Tibial artery (tissue), 4 donors: ENCODE measurements around the gene GDAP2.

Experiments used
- DNase-seq, 2 donors: peaks; one replicate each; pipeline ENCODE4 v3.0.0-alpha.2; 2019
- H3K27ac ChIP-seq, 2 donors: fragments of 200-600 bp; sonication (generic) in 1 of 2; 1 replicate in 1 of 2; 2 replicates in 1 of 2; pipeline ENCODE4 v1.5.1; 2018 to 2019; ENCODE audit warnings: mild to moderate bottlenecking in 1 of 2
- H3K27me3 ChIP-seq, 2 donors: fragments of 200-600 bp; sonication (generic) in 1 of 2; one replicate each; pipeline versions ENCODE4 v1.5.1 to v1.6.0; 2016 to 2019
- H3K36me3 ChIP-seq, 3 donors: fragments of 200-600 bp; sonication (generic) in 2 of 3; one replicate each; pipeline ENCODE4 v1.5.1; 2016 to 2019; ENCODE audit warnings: mild to moderate bottlenecking in 2 of 3
- H3K4me1 ChIP-seq, 4 donors: fragments of 200-600 bp; sonication (generic) in 2 of 4; 1 replicate in 3 of 4; 2 replicates in 1 of 4; pipeline ENCODE4 v1.5.1; 2016 to 2019
- H3K4me3 ChIP-seq, 2 donors: fragments of 200-600 bp; sonication (generic) in 1 of 2; 1 replicate in 1 of 2; 2 replicates in 1 of 2; pipeline ENCODE4 v1.5.1; 2018 to 2019; ENCODE audit warnings: mild to moderate bottlenecking in 2 of 2
- H3K9me3 ChIP-seq, 3 donors: fragments of 200-600 bp; sonication (generic) in 1 of 3; one replicate each; pipeline ENCODE4 v1.5.1; 2016 to 2019
- intact Hi-C: fragments of 100-400 bp; cut with DNase I; formaldehyde crosslinking; loops from one replicate; pipeline ENCODE4 v1.15.0; 2023; ENCODE audit warnings: low total_unique reads
- TF ChIP-seq, protein P1 (sequence below), 2 experiments: fragments of 200-600 bp in 1 of 2; fragments of 450-650 bp in 1 of 2; IDR thresholded peaks; one replicate each; pipeline ENCODE4 v1.5.1; 2017 to 2019; ENCODE audit warnings: antibody characterized with exemption in 2 of 2, mild to moderate bottlenecking in 1 of 2, moderate library complexity in 1 of 2

The GDAP2 gene

GRCh38 chr1:117899801-117900200 is 29.6 kb downstream of the GDAP2 start:
- H3K36me3 ChIP-seq, result peaks cover 37 to 56% (median 39%) of the 10 kb centered on the region in 3 donors
- DNase-seq, result no peak
- no peaks in the 10 kb centered on the region for H3K4me1 ChIP-seq
- H3K27ac ChIP-seq, result no peak overlapping the region
- no peak overlapping the region for H3K4me3 ChIP-seq
- intact Hi-C loops, result loop anchor here (5.0 to 10.0 kb wide), 3 partner anchors 95 to 365 kb away; no protein-coding TSS in a partner anchor
- no peaks in the 10 kb centered on the region for H3K9me3 ChIP-seq
- no peaks in the 10 kb centered on the region for H3K27me3 ChIP-seq
- TF ChIP-seq, protein P1, sequence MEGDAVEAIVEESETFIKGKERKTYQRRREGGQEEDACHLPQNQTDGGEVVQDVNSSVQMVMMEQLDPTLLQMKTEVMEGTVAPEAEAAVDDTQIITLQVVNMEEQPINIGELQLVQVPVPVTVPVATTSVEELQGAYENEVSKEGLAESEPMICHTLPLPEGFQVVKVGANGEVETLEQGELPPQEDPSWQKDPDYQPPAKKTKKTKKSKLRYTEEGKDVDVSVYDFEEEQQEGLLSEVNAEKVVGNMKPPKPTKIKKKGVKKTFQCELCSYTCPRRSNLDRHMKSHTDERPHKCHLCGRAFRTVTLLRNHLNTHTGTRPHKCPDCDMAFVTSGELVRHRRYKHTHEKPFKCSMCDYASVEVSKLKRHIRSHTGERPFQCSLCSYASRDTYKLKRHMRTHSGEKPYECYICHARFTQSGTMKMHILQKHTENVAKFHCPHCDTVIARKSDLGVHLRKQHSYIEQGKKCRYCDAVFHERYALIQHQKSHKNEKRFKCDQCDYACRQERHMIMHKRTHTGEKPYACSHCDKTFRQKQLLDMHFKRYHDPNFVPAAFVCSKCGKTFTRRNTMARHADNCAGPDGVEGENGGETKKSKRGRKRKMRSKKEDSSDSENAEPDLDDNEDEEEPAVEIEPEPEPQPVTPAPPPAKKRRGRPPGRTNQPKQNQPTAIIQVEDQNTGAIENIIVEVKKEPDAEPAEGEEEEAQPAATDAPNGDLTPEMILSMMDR (IDR thresholded peaks at IDR 0.05), result no peak

DNA sequence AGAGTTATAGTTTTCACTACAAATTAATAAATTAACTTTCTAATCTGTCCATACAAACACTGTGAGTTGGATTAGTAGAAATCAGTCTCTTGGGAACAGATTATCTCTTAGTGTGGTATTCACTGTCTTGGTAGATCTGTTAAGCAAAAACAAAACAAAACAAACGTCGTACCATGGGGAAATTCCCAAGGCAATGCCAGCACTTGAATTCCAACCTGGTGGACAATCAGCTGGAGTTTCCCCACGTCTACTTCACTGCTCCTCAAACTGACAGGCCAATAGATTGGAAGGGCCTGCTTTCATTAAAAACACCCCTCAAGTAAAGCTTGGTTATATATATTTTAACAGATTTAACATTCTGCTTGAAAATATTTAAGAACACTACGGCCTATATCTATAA is 31.9 kb downstream of the GDAP2 start:
- Histone ChIP-seq H3K36me3 (peaks cover 28 to 51% (median 29%) of the 10 kb centered on the region in 3 donors), H3K9me3 (no peaks in the 10 kb centered on the region), H3K27ac (no peak overlapping the region), H3K4me1 (no peaks in the 10 kb centered on the region), H3K4me3 (no peak overlapping the region), H3K27me3 (no peaks in the 10 kb centered on the region)
- TF ChIP-seq, protein P1 (IDR thresholded peaks at IDR 0.05), result no peak
- no peak for DNase-seq
- intact Hi-C loops, result loop anchor here (5.0 to 10.0 kb wide), 3 partner anchors 93 to 363 kb away; no protein-coding TSS in a partner anchor

GRCh38 chr1:117895482-117896114 is 33.8 kb downstream of the GDAP2 start:
- no peak overlapping the region for H3K27ac ChIP-seq
- H3K36me3 ChIP-seq, result peaks cover 20 to 37% (median 25%) of the 10 kb centered on the region in 3 donors
- no peaks in the 10 kb centered on the region for H3K4me1 ChIP-seq
- H3K4me3 ChIP-seq, result no peak overlapping the region
- H3K9me3 ChIP-seq, result no peaks in the 10 kb centered on the region
- TF ChIP-seq, protein P1 (IDR thresholded peaks at IDR 0.05), result peak; percentile 75 to 79
- DNase-seq, result peak; percentile 45 to 70
- intact Hi-C loops, result loop anchor here (5.0 to 10.0 kb wide), 3 partner anchors 91 to 361 kb away; no protein-coding TSS in a partner anchor
- H3K27me3 ChIP-seq, result no peaks in the 10 kb centered on the region

GRCh38 chr1:117894078-117894477 is 35.3 kb downstream of the GDAP2 start:
- Histone ChIP-seq H3K36me3 (peaks cover 20 to 27% (median 21%) of the 10 kb centered on the region in 3 donors), H3K9me3 (no peaks in the 10 kb centered on the region), H3K4me1 (no peaks in the 10 kb centered on the region), H3K27ac (no peak overlapping the region), H3K27me3 (no peaks in the 10 kb centered on the region), H3K4me3 (no peak overlapping the region)
- TF ChIP-seq, protein P1 (IDR thresholded peaks at IDR 0.05), result no peak
- intact Hi-C loops, result loop anchor here (10.0 kb wide), 2 partner anchors 89 to 359 kb away; no protein-coding TSS in a partner anchor
- DNase-seq, result no peak

DNA sequence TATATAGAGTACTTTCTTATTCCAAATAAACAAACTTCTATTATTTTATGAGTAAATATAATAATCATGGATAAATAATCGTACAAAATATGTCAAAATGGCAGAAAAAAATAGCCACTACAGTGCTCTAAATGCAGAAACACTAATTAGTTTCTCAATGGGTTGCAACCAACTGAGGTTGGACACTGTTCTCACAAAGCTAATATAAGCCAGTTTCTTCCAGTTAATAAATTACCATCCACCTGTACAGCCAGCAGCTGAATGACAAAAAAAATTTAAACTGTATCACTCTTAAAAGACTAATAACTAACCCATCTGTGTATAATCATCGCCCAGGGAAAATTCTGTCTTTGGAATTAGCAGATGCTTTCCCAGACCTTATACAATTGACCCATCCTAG is 36.9 kb downstream of the GDAP2 start:
- DNase-seq, result no peak
- no peaks in the 10 kb centered on the region for H3K27me3 ChIP-seq
- intact Hi-C loops, result loop anchor here (10.0 kb wide), 2 partner anchors 88 to 358 kb away; no protein-coding TSS in a partner anchor

More for the DNA sequence above, 36.9 kb downstream of the GDAP2 start:
- H3K9me3 ChIP-seq, result no peaks in the 10 kb centered on the region
- H3K4me3 ChIP-seq, result no peak overlapping the region
- H3K27ac ChIP-seq, result no peak overlapping the region
- TF ChIP-seq, protein P1 (IDR thresholded peaks at IDR 0.05), result no peak
- H3K36me3 ChIP-seq, result peaks cover 12 to 17% (median 14%) of the 10 kb centered on the region in 3 donors
- no peaks in the 10 kb centered on the region for H3K4me1 ChIP-seq
